GDM1 (cell line): ENCODE results near the gene UBL7.

Experiments used
- DNase-seq: peaks from one replicate; lab custom pipeline; 2025; lab: John Stamatoyannopoulos, UW

UBL7 gene

DNA sequence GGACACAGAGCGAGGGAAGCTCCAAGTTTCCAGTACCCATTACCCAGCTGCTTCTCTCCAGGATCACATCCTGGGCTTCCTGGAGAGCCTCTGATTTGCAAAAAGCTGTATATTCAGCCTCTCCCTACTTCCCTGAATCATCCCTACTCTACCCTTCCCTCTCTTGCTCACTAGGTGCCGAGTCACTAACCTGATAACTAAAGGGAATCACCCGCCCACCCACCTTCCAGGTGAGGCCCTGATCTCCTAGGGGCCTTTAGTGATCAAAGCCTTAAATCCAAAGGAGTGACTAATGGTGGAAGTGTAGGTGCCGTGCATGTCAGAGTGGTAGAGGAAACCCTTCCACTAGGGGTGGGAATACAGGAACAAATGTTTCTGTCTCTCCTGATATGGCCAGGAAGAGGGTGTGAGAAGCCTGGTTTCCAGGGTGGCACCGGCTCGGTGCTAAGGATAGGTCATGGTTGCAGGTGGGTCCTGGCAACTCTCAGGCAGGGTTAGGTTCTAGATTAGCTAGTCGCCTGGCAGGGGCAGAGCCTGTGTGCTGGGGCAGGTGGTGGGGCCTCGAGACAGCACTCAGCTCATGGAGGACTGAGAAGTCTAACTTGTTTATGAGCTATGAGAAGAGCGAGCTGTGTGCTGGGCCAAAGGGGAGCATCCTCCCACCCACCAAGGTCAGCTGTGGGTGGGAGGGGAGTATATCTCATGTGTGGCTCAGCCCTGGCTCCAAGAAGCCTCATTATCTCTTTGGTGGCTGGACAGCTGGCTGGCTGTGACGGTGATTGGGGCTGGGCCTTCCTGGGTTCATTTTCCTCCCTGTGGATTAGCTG, 37.3 kb downstream of the UBL7 start:
- no peak for DNase-seq

DNA sequence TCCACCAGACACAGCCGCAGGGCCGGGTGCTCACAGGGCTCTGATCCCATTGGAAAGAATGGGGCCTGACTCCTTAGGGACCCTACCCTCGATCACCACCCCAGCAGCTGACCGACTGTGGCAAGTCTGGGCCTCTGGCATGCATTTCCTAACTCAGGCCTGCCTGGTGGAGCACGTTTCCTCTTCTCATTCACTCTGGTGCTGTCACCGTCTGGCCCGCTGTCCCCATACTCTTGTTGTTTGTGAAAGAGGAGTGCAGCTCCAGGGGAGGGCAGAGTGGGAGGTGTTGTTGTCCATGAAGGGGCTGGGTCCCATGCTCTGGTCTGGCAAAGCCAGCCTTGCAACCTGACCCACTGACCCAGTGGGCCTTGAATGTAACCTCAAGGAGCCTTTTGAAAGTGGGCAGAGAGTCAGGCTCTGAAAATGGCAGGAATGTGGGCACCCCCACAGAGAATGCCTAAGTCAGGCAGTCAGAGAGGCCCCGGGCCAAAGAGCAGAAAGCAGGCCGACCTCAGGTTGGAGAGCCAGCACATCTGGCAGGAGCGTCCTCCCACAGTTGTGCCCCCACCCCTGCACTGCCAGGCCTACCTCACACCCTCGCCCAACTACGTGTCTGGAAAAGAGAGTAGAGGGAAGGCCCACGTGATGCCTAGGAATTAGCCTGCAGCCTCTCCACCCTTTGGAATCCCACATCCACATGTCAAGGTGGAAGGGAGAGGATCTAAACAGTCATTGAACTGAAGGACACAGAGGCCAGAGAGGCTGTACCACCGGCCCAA, 38.1 kb downstream of the UBL7 start:
- no peak for DNase-seq

GRCh38 chr15:74422265-74422651, 38.7 kb downstream of the UBL7 start:
- no peak for DNase-seq

DNA sequence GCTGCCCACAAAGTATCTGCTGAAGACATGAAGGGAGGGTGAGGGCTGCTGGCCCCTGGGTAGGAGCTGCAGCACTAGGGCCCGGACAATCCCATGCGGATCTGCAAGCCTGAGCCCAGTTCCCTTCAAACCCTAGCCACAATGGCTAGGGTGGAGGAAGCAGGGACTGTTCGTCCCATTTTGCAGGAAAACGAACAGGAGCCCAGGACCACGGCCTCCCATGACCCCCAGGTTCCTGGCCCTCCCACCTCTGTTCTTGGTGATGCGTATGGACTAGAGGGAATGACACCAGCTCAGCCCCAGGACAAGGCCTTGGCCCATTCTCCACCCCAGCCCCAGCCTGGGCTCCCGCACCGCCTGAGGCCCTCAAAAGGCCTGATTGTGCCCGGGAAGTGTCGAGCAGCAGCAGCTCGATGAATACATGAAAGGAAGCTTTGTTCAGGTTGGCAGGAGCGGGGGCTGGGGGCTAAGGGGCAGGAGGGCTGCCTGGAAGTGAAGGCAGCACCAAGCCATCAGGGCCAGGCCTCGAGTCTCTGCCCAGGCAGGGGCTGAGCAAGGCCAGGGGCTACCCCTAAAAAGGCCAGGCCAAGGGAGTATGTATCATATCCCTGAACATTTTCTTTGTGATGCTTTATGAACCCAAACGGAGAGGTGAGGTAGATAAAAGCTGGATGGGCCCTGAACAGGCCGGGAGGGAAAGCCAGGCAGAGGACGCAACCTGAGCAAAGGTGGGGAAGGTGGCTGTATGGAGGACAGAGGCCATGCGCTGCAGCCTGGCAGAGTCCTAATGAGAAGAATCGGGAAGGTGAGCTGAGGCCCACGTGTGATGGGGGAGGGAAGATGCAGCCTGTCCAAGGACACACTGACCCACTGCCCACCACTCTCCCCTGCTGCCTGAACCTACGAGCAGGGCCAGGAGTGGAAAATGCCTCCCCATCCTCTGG, 39.4 kb downstream of the UBL7 start:
- DNase-seq: no peak

GRCh38 chr15:74420193-74420905, 40.6 kb downstream of the UBL7 start:
- DNase-seq: no peak

- DNase-seq: no peak
These were observed 41.5 kb downstream of the UBL7 start for GRCh38 chr15:74419432-74419831.

DNA sequence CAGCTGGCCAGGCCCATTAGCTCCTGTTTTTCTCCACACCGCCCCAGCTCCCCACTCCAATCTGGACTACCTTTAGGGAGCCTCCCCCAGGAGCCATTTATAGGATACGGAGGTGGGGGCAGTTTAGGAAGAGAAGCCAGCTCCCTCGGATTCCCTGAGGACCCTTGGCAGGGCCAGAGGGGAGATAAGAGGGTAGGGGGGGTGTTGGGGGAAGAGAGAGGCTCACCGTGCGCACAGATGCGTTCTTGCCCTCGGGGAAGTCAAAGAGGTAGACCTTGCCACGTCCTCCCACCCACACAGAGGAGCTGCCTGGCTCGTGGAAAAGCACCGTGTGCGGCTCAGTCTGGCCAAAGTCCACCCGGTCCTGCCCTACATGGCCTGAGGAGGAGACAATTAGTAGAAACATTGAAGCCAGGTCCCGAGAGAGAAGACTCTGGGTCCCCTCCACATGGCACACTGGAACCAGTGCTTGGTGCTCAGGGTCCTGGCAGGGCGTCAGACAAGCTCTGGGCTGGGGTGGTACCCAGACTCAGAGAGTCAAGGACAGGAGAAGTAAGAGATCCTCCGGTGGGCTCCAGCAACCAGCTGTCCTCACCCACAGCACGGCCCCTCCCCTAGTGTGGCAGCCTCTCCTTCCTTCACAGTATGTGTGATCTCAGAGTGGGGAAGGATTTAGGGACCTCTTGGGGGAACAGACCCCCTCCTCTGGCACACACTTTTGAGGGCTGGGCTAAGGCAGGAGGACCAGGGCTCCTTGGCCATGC, 42.2 kb downstream of the UBL7 start:
- DNase-seq: no peak

DNA sequence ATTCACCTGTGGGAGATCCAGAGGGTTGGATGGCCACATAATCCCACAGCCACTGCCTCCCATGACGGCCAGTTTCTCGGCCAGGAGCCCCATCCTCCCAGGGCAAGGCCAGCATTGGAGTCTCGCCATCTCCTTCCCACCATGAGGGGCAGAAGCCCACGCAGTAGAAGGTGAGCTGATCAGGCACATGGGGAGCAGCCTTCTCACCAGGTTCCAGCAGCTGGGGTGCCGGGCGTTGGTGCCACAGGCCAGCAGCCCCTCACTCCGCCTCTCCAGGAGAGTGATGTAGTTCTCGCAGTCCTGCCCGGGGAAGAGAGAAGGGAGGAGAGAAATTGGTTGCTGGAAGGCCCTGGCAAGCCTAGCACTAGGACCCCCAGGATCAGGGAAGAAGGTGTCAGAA, 43.3 kb downstream of the UBL7 start:
- DNase-seq: no peak

DNA sequence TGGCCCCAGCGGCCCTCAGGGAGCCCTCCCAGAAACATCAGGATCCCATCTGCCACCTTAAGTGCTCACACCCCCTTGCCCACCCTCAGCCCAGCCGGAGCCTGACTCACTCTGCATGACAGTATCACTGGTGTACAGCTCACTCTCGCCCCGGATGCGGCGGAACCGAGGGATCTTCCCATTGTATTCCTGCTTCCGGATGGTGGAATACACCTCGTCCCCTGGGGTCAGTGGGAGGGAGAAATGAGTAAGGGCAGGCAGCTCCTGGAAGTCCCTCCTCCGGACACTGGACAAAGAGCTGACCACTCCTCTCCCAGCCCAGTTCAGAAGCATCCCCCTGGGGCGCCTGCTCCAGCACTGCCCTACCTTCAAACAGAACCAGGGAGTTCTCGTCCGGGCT, 43.7 kb downstream of the UBL7 start:
- DNase-seq: no peak

DNA sequence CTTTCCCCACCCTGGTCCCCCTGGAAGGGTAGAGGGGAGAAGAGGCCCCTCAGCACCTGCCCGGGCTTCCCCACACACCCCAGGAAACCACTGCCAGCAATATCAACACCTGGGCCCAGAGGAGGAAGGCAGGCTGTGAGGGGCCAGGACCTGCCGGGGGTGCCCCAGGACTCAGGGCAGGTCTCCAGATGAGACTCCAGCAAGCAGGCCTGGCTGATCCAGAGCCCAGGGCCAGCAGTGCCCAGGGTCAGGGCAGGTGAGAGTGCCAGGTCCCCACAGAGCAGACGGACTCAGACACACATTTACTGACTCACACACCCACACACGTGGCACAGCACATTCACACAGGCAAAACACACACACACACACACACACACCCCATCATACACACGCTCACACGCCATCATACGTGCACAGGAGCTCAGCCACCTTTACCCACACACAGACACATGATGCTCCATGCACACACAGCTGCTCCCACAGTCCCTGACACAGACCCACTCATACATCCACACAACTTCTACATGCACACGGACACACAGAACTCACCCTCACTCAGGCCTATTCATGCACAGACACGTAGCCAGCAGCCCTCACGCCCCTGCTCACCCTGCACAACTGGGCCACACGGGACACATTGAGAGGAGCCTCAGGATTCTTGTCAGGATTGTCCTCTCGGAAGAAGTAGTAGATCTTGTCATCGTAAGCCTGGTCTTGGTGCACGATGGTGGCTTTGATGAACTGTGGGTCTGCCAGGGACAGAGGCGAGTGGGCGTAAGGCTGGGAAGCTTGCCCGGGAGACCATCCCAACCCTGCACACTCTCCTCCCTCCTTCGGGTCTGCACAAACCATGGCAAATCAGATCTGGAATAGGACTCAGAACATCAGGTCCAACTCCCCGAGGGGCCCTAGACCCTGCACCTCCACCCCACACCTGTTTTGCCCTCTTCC, 44.7 kb downstream of the UBL7 start:
- no peak for DNase-seq

GRCh38 chr15:74414603-74415338, 46.2 kb downstream of the UBL7 start:
- DNase-seq: no peak

GRCh38 chr15:74414081-74414580, 46.8 kb downstream of the UBL7 start:
- no peak for DNase-seq

- no peak for DNase-seq
These were observed 47.4 kb downstream of the UBL7 start for GRCh38 chr15:74413350-74414080.

DNA sequence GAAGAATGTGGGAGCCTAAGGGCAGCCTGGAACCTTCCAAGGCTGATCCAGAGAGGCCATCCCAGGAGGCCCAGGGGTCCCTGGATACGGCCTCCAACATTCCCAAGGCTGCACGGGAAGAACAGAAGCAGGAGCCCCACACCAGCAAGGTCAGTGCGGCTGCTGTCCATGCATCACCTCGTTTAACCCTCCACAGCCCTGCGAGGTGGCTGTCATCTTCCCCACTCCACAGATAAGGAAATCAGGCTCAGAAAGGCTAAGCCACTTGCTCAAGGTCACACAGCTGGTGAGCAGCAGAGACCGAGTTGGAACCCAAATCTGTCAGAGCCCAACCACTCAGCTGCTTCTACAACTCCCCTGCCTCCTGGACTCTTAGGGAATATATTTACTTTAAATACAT, 48.8 kb downstream of the UBL7 start:
- no peak for DNase-seq

DNA sequence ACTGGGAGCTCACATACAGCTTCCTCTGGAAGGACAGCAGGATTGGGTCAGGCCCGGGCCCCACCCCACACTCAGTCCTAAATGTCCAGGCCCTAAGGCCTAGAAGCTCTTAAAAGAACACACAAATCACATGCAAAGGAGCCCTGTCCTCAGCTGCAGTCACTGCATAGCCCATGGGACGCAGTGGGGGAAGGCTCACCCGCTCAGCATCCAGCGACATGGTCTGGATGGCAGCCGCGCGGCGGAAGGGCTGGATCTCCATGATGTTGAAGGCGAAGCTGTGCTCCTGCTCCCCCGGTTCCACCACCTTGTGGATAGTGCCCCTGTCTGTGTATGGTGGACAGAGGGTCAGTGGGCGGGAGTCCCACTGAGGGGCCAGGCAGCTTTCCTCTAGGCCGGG, 49.3 kb downstream of the UBL7 start:
- DNase-seq: no peak

DNA sequence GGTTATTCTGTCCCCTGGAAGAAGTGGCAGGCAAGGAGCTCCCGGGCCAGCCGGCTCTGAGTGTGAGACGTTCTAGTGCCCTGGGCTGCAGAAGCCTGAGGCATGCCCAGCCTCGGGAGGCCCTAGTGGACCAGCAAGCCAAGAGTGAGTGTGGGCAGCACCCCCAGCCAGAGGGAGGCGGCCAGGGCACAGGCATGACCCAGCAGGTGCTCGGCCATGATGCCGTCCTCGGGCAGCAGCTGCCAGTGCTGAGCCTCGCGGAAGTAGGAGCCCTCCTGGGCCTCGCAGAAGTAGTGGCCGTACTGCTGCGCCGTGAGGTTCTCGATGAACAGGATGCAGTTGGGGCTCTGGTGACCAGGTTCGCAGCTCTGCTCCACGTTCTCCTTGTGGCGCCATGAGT, 50.5 kb downstream of the UBL7 start:
- no peak for DNase-seq

DNA sequence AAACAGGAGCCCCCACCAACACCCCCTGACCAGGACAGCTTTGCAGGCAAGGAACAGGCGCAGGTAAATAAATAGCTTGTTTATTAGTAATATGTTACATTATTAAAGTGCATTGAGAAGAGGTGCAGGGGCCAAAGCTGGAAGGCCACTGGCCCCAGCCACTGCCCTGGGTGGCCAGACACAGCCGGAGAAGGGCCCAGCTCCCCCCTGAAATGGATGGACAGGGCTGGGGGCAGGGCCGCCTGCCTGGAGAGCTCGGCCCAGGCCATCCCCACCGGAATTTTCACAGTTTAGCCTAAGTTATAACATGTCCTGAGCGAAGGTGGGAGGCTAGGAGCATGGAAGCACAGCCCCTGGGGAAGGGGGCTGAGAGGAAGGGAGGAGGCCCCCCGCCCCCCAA, 51.7 kb downstream of the UBL7 start:
- no peak for DNase-seq

GRCh38 chr15:74408815-74409214, 52.1 kb downstream of the UBL7 start:
- no peak for DNase-seq
